ENCODE results near the gene NUDT22.

Gene NUDT22

DNA sequence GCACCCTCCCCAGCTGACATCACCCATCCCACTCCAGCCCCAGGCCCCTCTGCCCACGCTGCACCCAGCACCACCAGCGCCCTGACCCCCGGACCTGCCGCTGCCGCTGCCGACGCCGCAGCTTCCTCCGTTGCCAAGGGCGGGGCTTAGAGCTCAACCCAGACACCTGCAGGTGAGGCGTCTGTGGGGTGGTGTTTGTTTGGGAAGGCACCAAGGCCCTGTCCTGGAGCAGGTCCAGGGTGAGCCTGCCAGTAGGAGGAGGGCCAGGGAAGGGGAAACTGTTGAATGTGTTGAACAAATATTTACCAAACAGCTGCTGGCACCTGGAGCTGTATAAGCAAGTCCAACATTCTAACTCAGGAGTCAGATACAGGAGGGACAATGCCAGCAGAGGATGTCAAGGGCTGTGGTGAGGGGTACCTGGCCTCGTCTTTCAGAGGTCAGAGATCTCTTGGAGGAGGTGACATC is 11.4 kb downstream of the NUDT22 start:
- CTCF ChIA-PET = interaction anchor here (0.6 to 1.3 kb wide), 5 partner anchors 10 to 566 kb away, joined by 3 to 5 read pairs (median 3); partner anchors contain the start of gene MAP4K2
- peak overlapping the region; percentile 98 for H3K27ac ChIP-seq
- POLR2A ChIA-PET (ENCODE audit: low non-redundant PET) = interaction anchor here (1.4 kb wide), 1 partner anchor 52 kb away, joined by 8 read pairs; the partner anchor contains the start of gene STIP1
- no peak for DNase-seq (ENCODE audit: low spot score)
- no peak for TF ChIP-seq CTCF (conservative IDR thresholded peaks at IDR 0.05; ENCODE audit: low read depth)

GRCh38 chr11:64238076-64238475 is 12.0 kb downstream of the NUDT22 start:
- ChIA-PET POLR2A (ENCODE audit: low non-redundant PET) (interaction anchor here (0.6 to 1.4 kb wide), 2 partner anchors 24 to 52 kb away, joined by 3 to 8 read pairs; partner anchors contain the start of gene STIP1), CTCF (interaction anchor here (1.3 kb wide), 1 partner anchor 10 kb away, joined by 3 read pairs; no protein-coding TSS in a partner anchor)
- TF ChIP-seq CTCF (conservative IDR thresholded peaks at IDR 0.05; ENCODE audit: low read depth) = no peak
- DNase-seq (ENCODE audit: low spot score) = no peak
- peak overlapping the region; percentile 98 for H3K27ac ChIP-seq

DNA sequence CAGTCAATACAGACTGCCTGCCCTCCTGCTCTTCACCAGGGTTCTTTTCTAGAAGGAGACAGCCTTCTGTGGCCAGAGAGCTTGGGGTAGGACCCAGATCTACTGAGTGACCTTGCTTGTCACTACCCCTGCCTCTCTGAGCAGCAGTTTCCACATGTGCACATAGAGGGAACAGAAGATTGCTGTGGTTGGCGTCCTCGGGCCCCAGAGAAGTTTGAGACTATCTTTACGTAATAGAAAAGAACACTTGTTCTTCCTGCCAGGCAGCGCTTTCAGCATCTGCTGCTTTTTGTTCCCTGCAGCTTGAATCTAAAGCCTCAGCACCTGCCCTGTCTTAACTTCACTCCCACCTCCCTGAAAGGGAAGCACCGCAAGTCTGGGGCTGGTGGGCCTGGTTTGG is 12.9 kb downstream of the NUDT22 start:
- no peak for TF ChIP-seq CTCF (conservative IDR thresholded peaks at IDR 0.05; ENCODE audit: low read depth)
- POLR2A ChIA-PET (ENCODE audit: low non-redundant PET) = no interaction called here
- CTCF ChIA-PET = no interaction called here
- H3K27ac ChIP-seq = peak overlapping the region; percentile 98
- DNase-seq (ENCODE audit: low spot score) = no peak

GRCh38 chr11:64239662-64240434 is 13.8 kb downstream of the NUDT22 start:
- no peak for TF ChIP-seq CTCF (conservative IDR thresholded peaks at IDR 0.05; ENCODE audit: low read depth)
- no peak for DNase-seq (ENCODE audit: low spot score)
- POLR2A ChIA-PET (ENCODE audit: low non-redundant PET) = interaction anchor here (0.5 to 0.6 kb wide), 2 partner anchors 12 to 85 kb away, joined by 3 to 6 read pairs; no protein-coding TSS in a partner anchor
- peak overlapping the region; percentile 98 for H3K27ac ChIP-seq
- CTCF ChIA-PET = no interaction called here

- no peak for TF ChIP-seq CTCF (conservative IDR thresholded peaks at IDR 0.05; ENCODE audit: low read depth)
- ChIA-PET CTCF (interaction anchor here (0.7 kb wide), 1 partner anchor 14 kb away, joined by 4 read pairs; no protein-coding TSS in a partner anchor), POLR2A (ENCODE audit: low non-redundant PET) (interaction anchor here (0.5 to 1.0 kb wide), 9 partner anchors 8 to 84 kb away, joined by 3 to 4 read pairs (median 3); no protein-coding TSS in a partner anchor)
- H3K27ac ChIP-seq = peak within 1 kb of the TSS; percentile 98
- DNase-seq (ENCODE audit: low spot score) = peak; percentile 94
Measured at GRCh38 chr11:64240435-64241240, 14.6 kb downstream of the NUDT22 start, which contains the start of gene FKBP2. TSS of gene FKBP2 (plus strand) at chr11:64241095. CDS start at chr11:64242388, 1,293 bp downstream.

- CTCF ChIA-PET = interaction anchor here (0.7 kb wide), 1 partner anchor 14 kb away, joined by 4 read pairs; no protein-coding TSS in a partner anchor
- DNase-seq (ENCODE audit: low spot score) = peak; percentile 95
- TF ChIP-seq CTCF (conservative IDR thresholded peaks at IDR 0.05; ENCODE audit: low read depth) = no peak
- POLR2A ChIA-PET (ENCODE audit: low non-redundant PET) = interaction anchor here (0.5 to 1.0 kb wide), 9 partner anchors 8 to 84 kb away, joined by 3 to 4 read pairs (median 3); no protein-coding TSS in a partner anchor
- H3K27ac ChIP-seq = peak overlapping the region; percentile 98
Measured at GRCh38 chr11:64241241-64241490, 15.1 kb downstream of the NUDT22 start.
